Measurements from ENCODE around the gene KDELR1.

KDELR1 gene

GRCh38 chr19:48370955-48371354 lies 20.4 kb downstream of the KDELR1 start:
- no peak for DNase-seq

- no peak for DNase-seq
Measured at GRCh38 chr19:48368936-48369335, 22.4 kb downstream of the KDELR1 start.

GRCh38 chr19:48367855-48368254 lies 23.5 kb downstream of the KDELR1 start:
- DNase-seq = no peak

DNA sequence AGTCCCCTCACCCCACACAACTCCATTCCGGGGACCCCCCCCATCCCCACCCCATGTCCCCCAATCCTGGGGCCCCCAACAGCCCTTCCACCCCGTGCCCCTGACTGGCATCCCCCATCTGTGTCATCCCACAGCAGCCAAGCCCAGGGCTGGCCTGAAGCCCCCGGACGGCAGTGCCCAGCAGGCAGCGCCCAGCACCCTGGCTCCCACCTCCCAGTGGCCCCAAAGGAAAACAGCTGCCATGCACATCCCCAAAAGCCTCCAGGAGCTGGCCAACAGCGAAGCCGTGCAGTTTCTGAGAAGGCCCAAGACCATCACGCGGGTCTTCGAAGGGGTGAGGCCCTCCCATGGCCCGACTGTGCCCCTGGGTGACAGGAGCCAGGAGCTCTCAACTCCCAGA lies 25.7 kb downstream of the KDELR1 start:
- DNase-seq = no peak

- DNase-seq = no peak
Measured at GRCh38 chr19:48364598-48365348, 26.6 kb downstream of the KDELR1 start.

GRCh38 chr19:48363810-48364597 lies 27.3 kb downstream of the KDELR1 start, which contains the start of the genes SYNGR4 and TMEM143:
TSS of gene SYNGR4 (plus strand) at chr19:48364367. CDS start at chr19:48365843, 1,476 bp downstream.
TSS of gene TMEM143 (minus strand) at chr19:48363940. CDS start at chr19:48363920, 20 bp downstream.
- DNase-seq = peak; percentile 97

GRCh38 chr19:48363500-48363809 lies 27.9 kb downstream of the KDELR1 start:
- DNase-seq = no peak

DNA sequence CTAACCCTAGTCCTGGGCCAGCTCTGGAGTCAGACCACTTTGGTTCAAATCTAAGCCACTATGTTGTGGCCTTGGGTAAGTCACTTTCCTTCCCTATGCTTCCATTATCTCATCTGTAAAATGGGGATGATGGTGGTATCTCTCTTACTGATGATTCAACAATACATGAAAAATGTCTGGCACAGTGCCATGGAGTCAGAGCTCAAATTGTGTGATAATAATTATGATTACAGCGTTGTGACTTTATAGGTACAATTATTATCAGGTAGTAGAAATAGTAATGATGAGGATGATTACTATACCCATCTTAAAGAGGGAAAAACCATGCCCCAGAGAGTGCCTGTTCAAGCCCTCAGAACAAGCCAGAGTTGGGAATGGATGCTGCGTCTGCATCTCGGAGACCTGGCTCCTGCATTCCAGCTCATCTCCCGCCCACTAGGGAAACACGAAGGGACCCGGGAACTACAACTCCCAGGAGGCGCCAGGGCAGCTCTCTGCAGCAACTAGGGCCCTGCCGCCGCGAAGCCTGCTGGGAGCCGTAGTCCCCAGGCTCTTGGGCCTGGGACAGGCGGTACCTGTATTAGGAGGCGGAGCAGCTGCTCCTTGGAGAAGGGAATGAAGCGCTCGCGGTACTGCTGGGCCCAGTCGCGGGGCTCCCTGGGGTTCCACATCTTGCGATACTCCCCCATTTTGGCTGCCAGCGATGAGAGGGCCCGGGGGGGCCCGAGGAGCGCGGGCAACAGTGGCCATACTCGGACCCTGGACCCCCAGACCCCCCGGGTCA lies 28.4 kb downstream of the KDELR1 start:
- DNase-seq = peak; percentile 94

- DNase-seq = no peak
Measured at GRCh38 chr19:48361912-48362311, 29.4 kb downstream of the KDELR1 start.

DNA sequence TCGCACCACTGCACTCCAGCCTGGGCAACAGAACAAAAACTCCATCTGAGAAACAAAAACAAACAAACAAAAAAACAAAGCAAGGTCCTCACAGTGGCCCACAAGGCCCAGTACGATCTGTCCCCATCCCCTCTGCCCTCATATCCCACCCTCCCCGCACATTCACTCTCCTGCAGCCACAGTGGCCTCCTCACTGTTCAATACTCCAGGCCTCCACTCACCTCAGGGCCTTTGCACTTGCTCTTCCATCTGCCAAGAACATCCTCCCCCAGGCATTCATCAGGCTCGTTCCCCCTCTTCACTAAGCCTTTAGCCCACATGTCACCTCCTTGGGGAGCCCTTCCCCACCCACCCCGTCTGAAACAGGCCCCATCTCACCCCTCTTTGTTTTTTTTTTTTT lies 32.2 kb downstream of the KDELR1 start:
- no peak for DNase-seq

GRCh38 chr19:48355365-48355954 lies 35.9 kb downstream of the KDELR1 start:
- no peak for DNase-seq

DNA sequence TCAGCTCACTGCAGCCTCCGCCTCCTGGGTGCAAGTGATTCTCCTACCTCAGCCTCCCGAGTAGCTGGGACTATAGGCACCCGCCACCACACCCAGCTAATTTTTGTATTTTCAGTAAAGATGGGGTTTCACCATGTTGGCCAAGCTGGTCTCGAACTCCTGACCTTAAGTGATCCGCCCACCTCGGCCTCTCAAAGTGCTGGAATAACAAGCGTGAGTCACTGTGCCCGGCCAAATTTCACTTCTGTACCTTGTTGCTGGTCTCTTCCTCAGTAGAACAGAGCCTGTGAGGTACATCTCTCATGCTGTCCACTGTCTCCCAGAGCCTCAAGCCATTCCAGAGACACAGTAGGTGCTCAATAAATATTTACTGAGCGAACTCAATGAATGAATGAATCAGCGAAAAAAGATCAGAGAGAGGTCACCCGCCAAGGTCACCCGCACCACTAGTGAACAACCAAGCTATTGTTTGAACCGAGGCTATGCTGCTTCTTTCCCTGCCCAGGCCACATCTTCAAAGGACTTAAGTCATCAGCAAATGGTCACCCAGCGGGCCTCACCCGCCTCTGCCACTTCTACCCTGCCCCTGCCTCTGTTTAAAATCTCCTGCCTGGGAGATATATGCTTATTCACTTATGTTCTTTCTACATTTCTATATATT lies 36.9 kb downstream of the KDELR1 start:
- no peak for DNase-seq

- DNase-seq = no peak
Measured at GRCh38 chr19:48353677-48354076, 37.7 kb downstream of the KDELR1 start.

GRCh38 chr19:48351341-48351752 lies 40.0 kb downstream of the KDELR1 start:
- DNase-seq = peak; percentile 25

GRCh38 chr19:48350856-48351255 lies 40.5 kb downstream of the KDELR1 start:
- DNase-seq = no peak

DNA sequence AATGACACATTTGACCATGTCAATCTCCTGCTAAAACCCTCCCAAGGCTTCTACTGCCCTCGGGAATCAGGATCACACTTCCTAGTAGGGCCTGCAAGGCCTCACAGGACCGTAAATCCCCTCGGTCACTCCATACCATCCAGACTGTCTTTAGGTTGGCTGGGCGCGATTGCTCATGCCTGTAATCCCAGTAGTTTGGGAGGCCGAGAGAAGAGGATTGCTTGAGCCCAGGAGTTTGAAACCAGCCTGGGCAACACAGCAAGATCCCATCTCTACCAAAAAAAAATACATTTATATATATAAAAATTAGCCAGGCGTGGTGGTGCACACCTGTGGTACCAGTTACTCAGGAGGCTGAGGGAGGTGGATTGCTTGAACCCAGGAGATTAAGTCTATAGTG lies 42.6 kb downstream of the KDELR1 start:
- DNase-seq = no peak

GRCh38 chr19:48348045-48348444 lies 43.3 kb downstream of the KDELR1 start:
- DNase-seq = no peak

- no peak for DNase-seq
Measured at GRCh38 chr19:48346191-48346590, 45.2 kb downstream of the KDELR1 start.

DNA sequence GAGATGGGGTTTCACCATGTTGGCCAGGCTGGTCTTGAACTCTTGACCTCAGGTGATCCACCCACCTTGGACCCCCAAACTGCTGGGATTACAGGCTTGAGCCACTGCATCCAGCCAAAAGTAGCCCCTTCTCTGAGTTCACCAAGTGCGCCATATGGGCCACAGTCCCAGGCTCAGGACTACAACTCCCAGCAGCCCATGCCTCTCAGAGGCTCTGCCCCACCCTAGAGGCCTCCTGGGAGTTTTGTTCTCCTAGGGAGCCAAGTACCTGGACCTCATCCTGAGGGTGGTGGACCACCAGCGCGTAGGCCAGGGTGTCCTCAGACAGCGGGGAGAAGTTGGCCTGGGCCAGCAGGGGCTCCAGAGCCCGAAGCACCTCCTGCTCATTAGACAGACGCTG lies 46.5 kb downstream of the KDELR1 start:
- no peak for DNase-seq

DNA sequence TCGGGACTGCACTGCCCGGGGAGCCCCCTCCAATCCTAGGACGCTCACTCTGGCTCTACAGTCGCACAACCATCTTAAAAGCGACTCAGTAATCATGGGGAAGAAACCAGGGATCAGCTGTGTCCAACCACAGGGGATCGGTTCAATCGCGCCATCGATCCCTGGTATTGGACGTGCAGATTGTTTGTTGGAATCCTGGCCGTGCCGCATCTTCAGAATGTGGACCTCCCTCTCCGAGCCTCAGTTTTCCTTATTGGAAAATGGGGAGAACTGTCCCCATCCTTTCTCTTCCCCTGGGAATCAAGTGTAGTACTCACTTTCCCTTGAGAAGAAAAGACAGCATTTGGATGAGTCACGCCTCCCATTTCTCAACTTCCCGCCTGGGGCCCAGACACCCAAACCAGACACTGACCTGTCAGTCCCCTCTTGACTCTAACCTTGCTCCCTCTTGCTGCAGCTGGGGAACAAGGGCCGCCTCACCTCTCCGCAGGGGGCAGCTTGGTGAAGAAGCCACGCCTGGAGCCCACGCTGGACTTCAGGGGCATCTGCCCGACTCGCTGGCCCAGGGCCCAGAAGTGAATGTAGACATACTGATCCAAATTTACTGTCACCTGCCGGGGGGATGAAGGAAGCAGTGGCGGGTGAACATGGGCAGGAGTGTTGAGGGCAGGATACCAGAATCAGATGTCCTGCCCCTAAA lies 48.4 kb downstream of the KDELR1 start:
- DNase-seq = peak; percentile 62

GRCh38 chr19:48342414-48342738 lies 49.0 kb downstream of the KDELR1 start:
- DNase-seq = no peak

Data from HCEC 1CT (cell line).